Lower leg skin (tissue), 3 donors: ENCODE results near the gene GPR18.

Experiments used
- CTCF ChIP-seq, 3 donors: fragments of 450-650 bp; IDR thresholded peaks; one replicate each; pipeline ENCODE4 v1.5.1; 2016; ENCODE audit warnings: antibody characterized with exemption in 3 of 3, mild to moderate bottlenecking in 3 of 3, moderate library complexity in 2 of 3
- POLR2A ChIP-seq, 2 donors: fragments of 450-650 bp; IDR thresholded peaks; one replicate each; pipeline ENCODE4 v1.6.1; 2016 to 2017; ENCODE audit warnings: antibody characterized with exemption in 2 of 2, mild to moderate bottlenecking in 1 of 2, moderate library complexity in 1 of 2

- no peak for TF ChIP-seq CTCF (IDR thresholded peaks at IDR 0.05)
- TF ChIP-seq POLR2A (IDR thresholded peaks at IDR 0.05): no peak
These were observed 29.9 kb upstream of the GPR18 start for GRCh38 chr13:99288089-99288488.
